Endothelial cell of umbilical vein (primary cell): ENCODE results near the gene GLYATL1B. TPM values are rescaled to one million over a fixed set of nuclear protein-coding genes. Genes with fewer than 3 reads are reported as not detected.

Experiments used
- BruUV-seq: library from RNA; stranded (reverse); fragments of 400-500 nt; replicated peaks from 2 replicates; lab custom pipeline; 2021; lab: Mats Ljungman, UMichigan
- CTCF ChIA-PET: fragments of 300-600, 350-600 bp; sonication (Branson Sonifier 250); formaldehyde crosslinking; loops from one replicate; lab custom pipeline; 2021; ENCODE audit warnings: antibody characterized with exemption, inconsistent platforms; lab: Charles Lee
- POLR2A ChIA-PET: fragments of 300-600, 350-600 bp; sonication (Branson Sonifier 250); formaldehyde crosslinking; loops from one replicate; lab custom pipeline; 2021; ENCODE audit warnings: antibody characterized with exemption, inconsistent platforms; lab: Charles Lee
- DNase-seq: peaks from one replicate; pipeline ENCODE4 v3.0.0-alpha.2; 2011; ENCODE audit warnings: low read depth, low spot score
- FAIRE-seq: peaks from 2 replicates; lab custom pipeline; 2011; peaks lifted over from hg19 to GRCh38; lab: Jason Lieb, UNC
- H2AFZ ChIP-seq: 2 replicates; pipeline ENCODE4 v1.6.0; 2012; ENCODE audit warnings: low read depth, low read length, control low read depth, inconsistent platforms
- H3K27ac ChIP-seq: 2 replicates; pipeline ENCODE4 v1.5.1; 2011; ENCODE audit warnings: low read depth, mild to moderate bottlenecking, control low read depth, low read length, moderate library complexity; ENCODE audit not compliant: insufficient read depth
- H3K27me3 ChIP-seq, 2 experiments: 2 replicates each; pipeline versions ENCODE4 v1.6.0 to v1.6.1; 2011; ENCODE audit warnings: low read length in 2 of 2, mixed read lengths in 1 of 2; ENCODE audit not compliant: control insufficient read depth in 2 of 2, insufficient read depth in 2 of 2
- H3K36me3 ChIP-seq, 2 experiments: 2 replicates in 1 of 2; 3 replicates in 1 of 2; pipeline ENCODE4 v1.5.1; 2011; ENCODE audit warnings: low read length in 2 of 2, mild to moderate bottlenecking in 1 of 2, moderate library complexity in 1 of 2; ENCODE audit not compliant: control insufficient read depth in 2 of 2, insufficient read depth in 2 of 2; ENCODE audit errors: extremely low read depth in 1 of 2
- H3K4me1 ChIP-seq: 3 replicates; pipeline ENCODE4 v1.5.1; 2011; ENCODE audit warnings: mild to moderate bottlenecking, low read length; ENCODE audit not compliant: control insufficient read depth, insufficient read depth; ENCODE audit errors: extremely low read depth
- H3K4me2 ChIP-seq: 2 replicates; pipeline ENCODE4 v1.6.1; 2011; ENCODE audit warnings: low read length, control low read depth, mixed read lengths; ENCODE audit not compliant: insufficient read depth
- H3K4me3 ChIP-seq, 3 experiments: fragments of 200-600 bp in 1 of 3; sonication (generic), shearing (Covaris generic) in 1 of 3; replicated peaks in 1 of 3; 2 replicates each; pipeline ENCODE4 v1.5.1; 2011 to 2016; ENCODE audit warnings: control low read depth in 3 of 3, low read length in 3 of 3, mild to moderate bottlenecking in 2 of 3, inconsistent platforms in 1 of 3, low read depth in 1 of 3, moderate library complexity in 1 of 3; ENCODE audit not compliant: insufficient read depth in 1 of 3
- H3K79me2 ChIP-seq: 2 replicates; pipeline ENCODE4 v1.6.0; 2012; ENCODE audit warnings: low read length, inconsistent platforms; ENCODE audit not compliant: control insufficient read depth, insufficient read depth
- H3K9ac ChIP-seq: replicated peaks from 2 replicates; pipeline ENCODE3; 2011; ENCODE audit warnings: low read length, control low read depth; ENCODE audit not compliant: insufficient read depth; ENCODE audit errors: extremely low read depth
- H3K9me1 ChIP-seq: replicated peaks from 3 replicates; pipeline ENCODE4 v1.6.0; 2011; ENCODE audit warnings: mild to moderate bottlenecking, low read length; ENCODE audit not compliant: control insufficient read depth, insufficient read depth; ENCODE audit errors: extremely low read depth
- H3K9me3 ChIP-seq: replicated peaks from 2 replicates; pipeline ENCODE4 v1.5.1; 2012; ENCODE audit warnings: low read length, inconsistent platforms; ENCODE audit not compliant: control insufficient read depth, insufficient read depth
- H4K20me1 ChIP-seq: replicated peaks from 2 replicates; pipeline ENCODE3; 2011; ENCODE audit warnings: mild to moderate bottlenecking, low read length; ENCODE audit not compliant: control insufficient read depth, insufficient read depth; ENCODE audit errors: extremely low read depth
- CTCF ChIP-seq, 2 donors: IDR thresholded peaks; 1 replicate in 1 of 2; 2 replicates in 1 of 2; pipeline ENCODE4 v1.5.1; 2011; ENCODE audit warnings: low read length in 2 of 2, mild to moderate bottlenecking in 2 of 2, moderate library complexity in 2 of 2, control low read depth in 1 of 2, inconsistent platforms in 1 of 2, low read depth in 1 of 2; ENCODE audit not compliant: insufficient read depth in 1 of 2; ENCODE audit errors: extremely low read depth in 1 of 2
- EZH2 ChIP-seq: IDR thresholded peaks from 2 replicates; pipeline ENCODE4 v1.6.1; 2012; ENCODE audit warnings: borderline replicate concordance, low read depth, mild to moderate bottlenecking, moderate library complexity, low read length, inconsistent platforms; ENCODE audit not compliant: severe bottlenecking
- FOS ChIP-seq: IDR thresholded peaks from 2 replicates; pipeline ENCODE4 v1.6.1; 2011; ENCODE audit warnings: mild to moderate bottlenecking, low read length, moderate library complexity, borderline replicate concordance; ENCODE audit not compliant: insufficient read depth
- GATA2 ChIP-seq: IDR thresholded peaks from 2 replicates; pipeline ENCODE4 v1.7.0; 2011; ENCODE audit warnings: low read depth, mild to moderate bottlenecking, moderate library complexity, mixed read lengths, low read length; ENCODE audit not compliant: insufficient read length, insufficient read depth
- JUN ChIP-seq: IDR thresholded peaks from 2 replicates; pipeline ENCODE4 v1.6.1; 2011; ENCODE audit warnings: borderline replicate concordance, low read depth; ENCODE audit not compliant: insufficient read length, insufficient read depth
- MYC ChIP-seq: IDR thresholded peaks from one replicate; pipeline ENCODE4 v1.6.1; 2011; ENCODE audit warnings: mild to moderate bottlenecking, low read depth, low read length
- POLR2A ChIP-seq: IDR thresholded peaks from 2 replicates; pipeline ENCODE4 v1.6.1; 2012; ENCODE audit warnings: low read depth, mild to moderate bottlenecking, control low read depth, low read length
- POLR2AphosphoS5 ChIP-seq: IDR thresholded peaks from 2 replicates; pipeline ENCODE4 v1.6.1; 2012; ENCODE audit warnings: low read depth, mild to moderate bottlenecking, control low read depth, low read length, moderate library complexity; ENCODE audit not compliant: insufficient read depth
- dilution Hi-C: fragments of 300-500 bp; cut with MboI; formaldehyde crosslinking; loops from one replicate; pipeline ENCODE4 v1.15.0; 2019; ENCODE audit warnings: low sequenced_read_pairs; ENCODE audit not compliant: extremely low pct_ligation_motif_present
- intact Hi-C: fragments of 100-400 bp; cut with micrococcal nuclease; formaldehyde crosslinking; loops from one replicate; pipeline ENCODE4 v1.10.0; 2022
- polyA plus RNA-seq, 4 experiments: library from polyadenylated mRNA; depleted of rRNA in 3 of 4; stranded (reverse) in 3 of 4; unstranded in 1 of 4; fragments of >200 nt; gene quantifications; 2 replicates each; pipeline versions ENCODE4 v1.2.1 to v1.2.3, GENCODE V29; 2011 to 2012; ENCODE audit warnings: missing spikeins in 1 of 4
- total RNA-seq: library from RNA; stranded (reverse); gene quantifications from 2 replicates; pipeline ENCODE4 v1.2.3, GENCODE V29; 2021

The GLYATL1B gene
- total and polyA plus RNA-seq, 2 donors (not counting 3 experiments of a cell fraction or from before 2014, with no cell fraction given): not detected

GRCh38 chr11:59138643-59139042 is 52.5 kb downstream of the GLYATL1B start:
- Histone ChIP-seq H3K9ac (no peak overlapping the region), H3K27me3 (no peaks in the 10 kb centered on the region), H3K79me2 (peaks cover 2% of the 10 kb centered on the region), H3K4me1 (peaks cover 11% of the 10 kb centered on the region), H3K4me3 (no peak overlapping the region), H4K20me1 (no peaks in the 10 kb centered on the region), H3K4me2 (no peak overlapping the region), H3K36me3 (no peaks in the 10 kb centered on the region), H3K27ac (no peak overlapping the region), H3K9me3 (no peaks in the 10 kb centered on the region), H2AFZ (peak overlapping the region; percentile 26), H3K9me1 (no peaks in the 10 kb centered on the region)
- intact Hi-C loops: no loop called here
- ChIA-PET CTCF (interaction anchor here (1.0 to 1.7 kb wide), 3 partner anchors 20 to 85 kb away, joined by 3 to 6 read pairs (median 4); partner anchors contain the start of gene FAM111B), POLR2A (no interaction called here)
- DNase-seq: peak; percentile 45
- dilution Hi-C loops: no loop called here
- no peak for FAIRE-seq
- no TSS peak for BruUV-seq
- TF ChIP-seq MYC (no peak), EZH2 (no peak)

GRCh38 chr11:59141191-59141590 is 55.1 kb downstream of the GLYATL1B start:
- DNase-seq: no peak
- Histone ChIP-seq H3K79me2 (peaks cover 14% of the 10 kb centered on the region), H3K27ac (no peak overlapping the region), H3K9ac (no peak overlapping the region), H3K9me1 (no peaks in the 10 kb centered on the region), H3K4me3 (no peak overlapping the region), H3K4me1 (peaks cover 32% of the 10 kb centered on the region), H3K36me3 (no peaks in the 10 kb centered on the region), H2AFZ (no peak overlapping the region), H4K20me1 (no peaks in the 10 kb centered on the region), H3K27me3 (no peaks in the 10 kb centered on the region), H3K4me2 (no peak overlapping the region), H3K9me3 (no peaks in the 10 kb centered on the region)
- no TSS peak for BruUV-seq
- FAIRE-seq: no peak
- ChIA-PET POLR2A (no interaction called here), CTCF (interaction anchor here (1.8 to 6.0 kb wide), 5 partner anchors 15 to 44 kb away, joined by 8 to 66 read pairs (median 21); partner anchors contain the start of gene FAM111B)
- intact Hi-C loops: loop anchor here (5.0 kb wide), 2 partner anchors 416 to 1364 kb away; no protein-coding TSS in a partner anchor
- no peak for TF ChIP-seq MYC
- no peak for TF ChIP-seq CTCF (IDR thresholded peaks at IDR 0.05; ENCODE audit: extremely low read depth in 1 of 2, insufficient read depth in 1 of 2, low read depth in 1 of 2, low read length in 2 of 2)
- TF ChIP-seq POLR2AphosphoS5: no peak
- no peak for TF ChIP-seq JUN
- TF ChIP-seq GATA2: no peak
- TF ChIP-seq POLR2A: no peak
- TF ChIP-seq FOS: no peak
- dilution Hi-C loops: no loop called here
